GM13976 (cell line): ENCODE data around the gene KCNT2.

ENCODE experiments used
- DNase-seq: peaks from one replicate; pipeline ENCODE4 v3.0.0; 2012; ENCODE audit warnings: low spot score
- CTCF ChIP-seq: IDR thresholded peaks from 2 replicates; pipeline ENCODE4 v1.5.1; 2012; ENCODE audit warnings: borderline replicate concordance, mild to moderate bottlenecking; ENCODE audit not compliant: insufficient read depth; ENCODE audit errors: extremely low read depth, missing control alignments, control extremely low read depth
- in situ Hi-C: fragments of 300-500 bp; cut with MboI; formaldehyde crosslinking; loops from one replicate; pipeline ENCODE4 v1.12.0; 2022; ENCODE audit warnings: low sequenced_read_pairs, mixed read lengths, inconsistent platforms; ENCODE audit not compliant: unreplicated experiment

KCNT2 gene

GRCh38 chr1:196598942-196599748, 9.1 kb downstream of the KCNT2 start:
- TF ChIP-seq CTCF, result no peak
- in situ Hi-C loops, result no loop called here
- no peak for DNase-seq

GRCh38 chr1:196594700-196595099, 13.5 kb downstream of the KCNT2 start:
- in situ Hi-C loops, result no loop called here
- no peak for TF ChIP-seq CTCF
- DNase-seq, result no peak

- no peak for TF ChIP-seq CTCF
- no peak for DNase-seq
- in situ Hi-C loops, result no loop called here
Measured at GRCh38 chr1:196593955-196594354, 14.3 kb downstream of the KCNT2 start.

GRCh38 chr1:196590959-196591358, 17.3 kb downstream of the KCNT2 start:
- TF ChIP-seq CTCF, result no peak
- no peak for DNase-seq
- in situ Hi-C loops, result no loop called here

- no peak for DNase-seq
- TF ChIP-seq CTCF, result no peak
- in situ Hi-C loops, result no loop called here
Measured at GRCh38 chr1:196590012-196590708, 18.1 kb downstream of the KCNT2 start.

GRCh38 chr1:196584696-196585095, 23.5 kb downstream of the KCNT2 start:
- TF ChIP-seq CTCF, result no peak
- in situ Hi-C loops, result no loop called here
- DNase-seq, result no peak
